HEK293T (cell line): ENCODE data around the gene EMC10.

Experiments
- ARNT ChIP-seq: fragments of 450-650 bp; IDR thresholded peaks from 2 replicates; pipeline ENCODE4 v1.6.1; 2017; ENCODE audit warnings: mild to moderate bottlenecking
- FOXK2 ChIP-seq: fragments of 450-650 bp; IDR thresholded peaks from 2 replicates; pipeline ENCODE4 v1.6.1; 2016; ENCODE audit warnings: mild to moderate bottlenecking
- LEF1 ChIP-seq: fragments of 450-650 bp; IDR thresholded peaks from 2 replicates; pipeline ENCODE4 v1.6.1; 2017; ENCODE audit warnings: mild to moderate bottlenecking, borderline replicate concordance
- SP1 ChIP-seq: fragments of 450-650 bp; IDR thresholded peaks from 2 replicates; pipeline ENCODE4 v1.6.1; 2017
- SUZ12 ChIP-seq: fragments of 450-650 bp; IDR thresholded peaks from 2 replicates; pipeline ENCODE4 v1.6.1; 2016; ENCODE audit warnings: mild to moderate bottlenecking
- TARDBP ChIP-seq: fragments of 450-650 bp; IDR thresholded peaks from 2 replicates; pipeline ENCODE4 v1.6.1; 2016
- ZNF384 ChIP-seq: fragments of 450-650 bp; IDR thresholded peaks from 2 replicates; pipeline ENCODE4 v1.6.1; 2016

- TF ChIP-seq FOXK2 (no peak), ZNF384 (no peak), LEF1 (no peak), SP1 (no peak), TARDBP (no peak), SUZ12 (no peak), ARNT (no peak)
These were observed 16.0 kb upstream of the EMC10 start for GRCh38 chr19:50460161-50460765.
